GM19372 (cell line): ENCODE results near the gene ARSD.
"Not testable (repeated sequence)": the region's sequence is repeated elsewhere in the genome, so short reads cannot be mapped to it uniquely, and the experiment has no call there.

Source experiments
- ATAC-seq: cut with Tn5 transposase; IDR thresholded peaks from one replicate; pipeline ENCODE4 v1.9.1; 2021; ENCODE audit warnings: mild to moderate bottlenecking, low read depth, moderate library complexity; ENCODE audit not compliant: unreplicated experiment

ARSD gene

DNA sequence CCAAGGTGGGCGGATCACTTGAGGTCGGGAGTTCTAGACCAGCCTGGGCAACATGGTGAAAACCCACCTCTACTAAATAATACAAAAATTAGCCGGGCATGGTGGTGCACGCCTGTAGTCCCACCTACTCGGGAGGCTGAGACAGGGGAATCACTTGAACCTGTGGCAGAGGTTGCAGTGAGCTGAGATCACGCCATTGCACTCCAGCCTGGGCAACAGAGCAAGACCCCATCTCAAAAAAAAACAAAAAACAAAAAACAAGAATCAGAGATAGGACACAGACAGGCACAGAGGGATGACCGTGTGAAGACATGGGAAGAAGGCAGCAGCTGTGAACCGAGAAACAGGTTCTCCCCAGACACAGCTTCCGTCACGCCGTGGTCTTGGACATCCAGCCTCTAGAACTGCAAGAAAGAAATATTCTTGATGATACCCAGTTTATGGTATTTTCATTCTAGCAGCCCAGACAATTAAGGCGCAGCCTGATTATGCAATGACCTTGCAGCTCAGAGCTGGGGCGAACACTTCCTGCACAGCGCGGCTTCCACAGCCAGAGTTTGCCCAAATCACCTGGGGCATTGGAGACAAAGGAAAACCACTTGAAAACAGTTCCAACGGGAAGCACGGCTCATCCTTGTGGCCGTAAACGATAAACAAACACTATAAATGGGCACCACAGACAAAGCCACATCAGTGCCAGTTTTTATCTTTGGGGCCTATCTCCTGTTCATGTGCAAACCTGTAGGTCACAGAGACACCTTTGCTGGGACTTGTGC lies 4.2 kb upstream of the ARSD start:
- ATAC-seq: no peak

DNA sequence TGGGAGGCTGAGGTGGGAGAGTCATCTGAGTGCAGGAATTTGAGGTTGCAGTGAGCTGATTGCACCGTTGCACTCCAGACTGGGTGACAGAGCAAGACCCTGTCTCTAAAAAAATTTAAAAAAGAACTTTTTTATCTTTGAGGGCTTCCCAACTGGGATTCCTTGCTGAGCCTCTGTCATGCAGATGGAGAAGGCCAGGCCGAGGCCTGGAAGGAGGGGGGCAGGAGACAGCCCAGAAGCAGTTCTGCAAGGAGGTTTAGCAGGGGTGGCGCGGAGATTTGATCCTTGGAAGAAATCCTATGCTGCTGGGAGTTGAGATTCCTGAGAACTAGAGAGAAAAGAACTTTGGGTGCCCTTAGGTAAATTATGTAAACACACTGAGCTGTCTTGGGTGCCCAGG lies 2.5 kb upstream of the ARSD start:
- no peak for ATAC-seq

DNA sequence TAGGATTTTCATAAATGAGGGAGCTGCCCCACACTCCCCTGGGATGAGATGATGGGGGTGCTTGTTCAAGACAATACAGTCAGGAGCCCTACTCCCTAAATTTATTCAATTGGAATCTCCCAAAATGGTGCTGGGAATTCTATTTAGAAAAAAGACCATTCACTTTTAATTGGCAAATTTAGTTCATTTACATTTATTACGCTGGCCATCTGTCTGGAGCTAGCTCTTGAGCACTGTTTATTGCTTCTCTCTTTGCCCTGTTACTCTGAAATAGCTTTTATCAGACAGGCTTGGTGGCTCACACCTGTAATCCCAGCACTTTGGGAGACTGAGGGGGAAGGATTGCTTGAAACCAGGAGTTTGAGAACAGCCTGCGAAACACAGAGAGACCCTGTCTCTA lies 2.0 kb upstream of the ARSD start:
- ATAC-seq: no peak

DNA sequence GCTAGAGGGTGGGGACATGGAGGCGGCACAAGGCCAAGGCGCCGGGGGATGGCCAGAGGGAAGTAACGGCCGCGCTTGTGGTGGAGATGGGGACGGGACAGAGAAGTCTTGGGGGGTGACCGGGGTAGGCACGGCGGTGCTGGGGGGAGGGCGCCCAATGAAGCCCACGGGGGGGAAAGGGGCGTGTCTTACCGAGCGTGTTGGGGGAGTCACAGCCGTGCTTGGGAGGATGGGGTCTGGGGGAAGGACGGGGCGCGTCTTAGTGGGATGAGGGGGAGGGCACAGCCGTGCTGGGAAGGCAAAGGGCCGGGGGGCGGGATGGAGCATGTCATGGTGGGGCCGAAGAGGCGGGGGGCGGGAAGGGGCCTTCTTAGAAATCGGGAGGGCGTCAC lies 952 bp downstream of the ARSD start:
- ATAC-seq: no peak

DNA sequence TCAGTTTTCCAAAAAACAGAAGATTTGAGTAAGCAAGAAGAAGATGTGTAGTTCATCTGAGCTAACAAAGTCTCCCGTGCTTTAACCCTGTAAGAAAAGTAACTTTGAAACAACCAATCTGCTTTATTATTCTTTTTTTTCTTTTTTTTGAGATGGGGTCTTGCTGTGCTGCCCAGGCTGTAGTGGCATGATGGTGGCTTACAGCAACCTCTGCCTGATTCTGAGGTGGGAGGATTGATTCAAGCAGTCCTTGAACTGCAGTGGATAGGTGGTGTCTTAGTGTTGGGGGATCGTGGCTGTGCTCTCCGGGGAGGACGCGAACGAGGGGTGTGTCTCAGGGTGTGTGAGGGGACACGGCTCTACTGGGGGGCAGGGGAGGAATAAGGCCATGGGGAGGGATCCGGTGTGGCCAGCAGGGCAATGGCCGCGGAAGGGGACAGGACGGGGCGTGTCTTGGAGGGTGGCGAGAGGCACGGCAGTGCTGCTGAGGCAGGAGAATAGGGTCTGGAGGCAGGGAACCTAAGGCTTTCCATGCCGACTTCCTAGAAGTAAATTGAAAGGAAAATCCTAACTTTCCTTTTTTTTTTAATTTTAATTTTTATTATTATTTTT lies 2.4 kb downstream of the ARSD start:
- no peak for ATAC-seq

DNA sequence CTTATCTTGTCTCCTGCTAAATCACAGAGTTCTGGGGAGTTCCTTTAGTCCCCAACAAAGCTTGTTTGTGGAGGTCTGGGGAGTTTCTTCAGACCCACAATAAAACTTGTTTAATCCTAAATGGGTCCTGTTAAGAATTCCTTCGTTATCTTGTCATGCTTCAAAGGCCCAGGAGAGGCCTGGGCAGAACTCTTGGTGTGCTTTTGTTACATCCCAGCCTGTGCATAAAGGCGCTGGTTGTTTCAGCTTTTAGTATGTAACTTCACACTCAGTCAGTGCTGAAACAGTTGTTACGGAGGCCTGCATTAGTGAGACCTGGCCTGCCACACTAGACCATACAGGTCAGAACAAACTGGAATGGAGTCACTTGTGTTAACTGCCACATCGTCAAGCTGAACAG lies 2.9 kb downstream of the ARSD start:
- ATAC-seq: not testable (repeated sequence)

DNA sequence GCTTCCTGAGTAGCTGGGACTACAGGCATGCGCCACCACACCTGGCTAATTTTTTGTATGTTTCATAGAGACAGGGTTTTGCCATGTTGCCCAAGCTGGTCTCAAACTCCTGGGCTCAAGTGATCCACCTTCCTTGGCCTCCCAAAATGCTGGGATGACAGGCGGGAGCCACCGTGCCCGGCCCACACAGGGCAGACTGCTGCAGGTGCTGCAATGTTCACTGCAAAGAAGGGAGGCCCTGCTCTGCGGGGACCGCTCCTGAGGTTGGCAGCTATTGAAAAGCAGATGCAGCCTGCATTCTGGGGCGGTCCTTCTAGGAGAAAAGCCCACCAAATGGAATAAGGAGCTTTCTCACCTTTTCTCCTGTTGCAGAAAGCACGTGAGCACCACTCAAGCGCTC lies 5.0 kb downstream of the ARSD start:
- ATAC-seq: no peak

DNA sequence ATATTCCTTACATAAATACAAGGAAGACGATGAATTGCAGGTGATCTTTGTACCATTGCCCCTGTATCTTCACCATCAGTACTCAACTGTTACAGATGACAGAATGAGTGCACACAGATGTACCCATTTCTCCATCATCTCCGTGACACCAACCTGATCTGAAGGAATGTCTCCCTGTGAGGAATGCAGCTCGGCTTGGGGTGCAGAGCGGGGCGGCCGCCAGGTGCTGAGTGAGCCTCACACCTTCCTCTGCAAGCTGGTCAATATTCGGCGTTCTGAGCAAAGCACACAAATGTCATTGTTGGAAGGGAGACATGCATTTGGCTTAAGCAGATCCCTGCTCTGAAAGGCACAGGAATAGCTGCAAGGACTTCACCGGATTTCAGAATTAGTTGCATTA lies 7.4 kb downstream of the ARSD start:
- ATAC-seq: no peak

DNA sequence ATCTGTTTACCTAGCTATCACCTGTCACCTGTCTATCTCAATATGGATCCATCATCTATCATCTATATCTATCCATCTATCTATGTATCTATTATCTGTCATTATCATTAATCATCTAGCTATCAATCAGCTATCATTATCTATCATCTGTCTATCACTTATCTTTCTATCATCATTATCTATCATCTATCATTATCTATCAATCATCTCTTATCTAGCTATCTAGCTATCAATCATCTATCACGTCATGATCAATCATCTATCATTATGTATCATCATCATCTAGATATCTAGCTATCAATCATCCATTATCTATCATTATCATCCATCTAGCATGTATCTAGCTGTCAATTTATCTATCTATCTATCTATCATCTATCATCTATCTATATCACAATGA lies 7.9 kb downstream of the ARSD start:
- ATAC-seq: no peak

DNA sequence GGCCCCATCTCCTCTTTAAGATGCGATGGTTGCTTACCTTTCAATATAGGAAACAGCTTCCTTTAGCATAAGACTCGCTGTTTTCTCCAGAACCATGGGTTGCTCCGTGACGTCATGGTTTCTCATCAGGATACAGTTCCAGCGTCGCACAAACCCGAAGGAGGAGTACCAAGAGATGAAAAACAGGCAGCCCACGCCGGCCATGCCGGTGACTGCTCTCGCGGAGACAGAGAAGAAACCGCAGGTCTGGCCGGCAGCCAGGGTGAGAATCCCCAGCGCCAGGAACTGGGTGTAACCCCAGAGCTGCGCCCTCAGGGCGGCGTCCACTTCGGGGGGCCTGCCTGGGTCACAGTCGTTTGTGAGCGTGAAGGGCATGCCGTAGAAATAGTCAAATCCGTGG lies 11.4 kb downstream of the ARSD start:
- no peak for ATAC-seq

DNA sequence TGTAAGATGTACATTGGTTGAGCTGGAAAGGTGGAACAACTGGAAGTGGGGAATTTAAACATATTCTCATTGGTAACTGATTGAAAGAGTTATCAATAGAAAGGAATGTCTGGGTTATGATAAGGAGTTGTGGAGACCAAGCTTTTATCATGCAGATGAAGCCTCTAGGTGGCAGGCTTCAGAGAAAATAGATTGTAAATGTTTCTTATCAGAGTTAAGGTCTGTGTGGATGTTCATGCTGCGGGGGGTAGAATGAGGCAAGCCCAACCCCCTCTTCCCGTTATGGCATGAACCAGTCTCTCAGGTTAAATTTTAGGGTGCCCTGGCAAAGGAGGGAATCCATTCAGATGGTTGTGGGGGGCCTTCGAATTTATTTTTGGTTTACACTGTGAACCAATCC lies 16.0 kb downstream of the ARSD start:
- no peak for ATAC-seq

DNA sequence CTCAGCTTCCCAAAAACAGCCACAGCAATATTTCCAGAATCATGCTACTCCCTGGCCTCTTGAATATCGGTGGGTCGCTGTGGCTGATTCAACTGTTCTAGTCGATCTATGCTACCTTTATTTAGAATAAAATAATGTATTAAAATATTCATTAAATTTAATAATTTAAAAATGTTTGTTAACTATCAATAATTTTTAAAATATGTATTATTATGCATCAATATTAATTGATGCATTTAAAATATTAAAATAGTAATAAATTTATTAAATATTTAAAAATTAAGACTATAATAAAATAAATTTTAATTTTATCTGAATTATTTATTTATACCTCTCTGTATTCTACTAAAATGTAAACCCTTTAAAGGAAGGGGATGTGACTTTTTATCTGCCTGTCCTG lies 19.0 kb downstream of the ARSD start:
- ATAC-seq: no peak

DNA sequence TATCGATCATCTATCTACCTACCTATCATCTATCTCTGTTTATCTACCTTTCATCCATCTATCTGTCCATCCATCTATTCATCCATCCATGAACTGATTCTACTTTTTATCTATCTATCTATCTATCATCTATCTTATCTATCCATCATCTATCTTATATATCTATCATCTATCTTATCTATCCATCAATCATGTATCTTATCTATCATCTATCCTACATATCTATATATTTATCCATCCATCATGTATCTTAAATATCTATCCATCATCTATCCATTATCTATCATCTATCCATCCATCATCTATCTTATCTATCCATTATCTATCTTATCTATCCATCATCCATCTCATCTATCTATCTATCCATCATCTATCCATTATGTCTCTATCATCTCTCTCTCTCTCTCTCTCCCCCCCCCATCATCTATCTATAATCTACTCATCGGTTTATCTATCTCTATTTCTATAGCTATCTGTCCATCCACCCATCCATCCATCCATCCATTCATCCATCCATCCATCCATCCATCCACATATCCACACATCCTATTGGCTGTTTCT lies 20.9 kb downstream of the ARSD start:
- no peak for ATAC-seq

DNA sequence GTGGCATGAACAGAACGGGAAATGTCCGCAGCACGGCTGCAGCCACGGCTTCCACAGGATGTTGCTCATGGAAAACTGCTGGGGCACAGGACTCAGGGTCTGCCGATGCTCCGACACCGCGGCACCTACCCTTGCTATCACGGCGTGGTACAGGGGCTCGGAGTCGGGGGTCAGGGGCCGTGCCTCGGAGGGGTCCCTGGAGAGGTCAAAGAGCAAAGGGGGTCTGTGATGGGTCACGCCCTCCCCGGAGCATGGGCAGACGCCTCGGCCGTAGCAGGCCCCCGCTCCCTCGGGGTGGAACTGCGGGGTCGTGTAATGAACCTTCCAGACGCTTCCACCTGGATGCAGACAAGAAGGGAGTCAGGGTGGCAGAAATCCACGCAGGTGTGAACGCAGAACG lies 21.8 kb downstream of the ARSD start:
- no peak for ATAC-seq

DNA sequence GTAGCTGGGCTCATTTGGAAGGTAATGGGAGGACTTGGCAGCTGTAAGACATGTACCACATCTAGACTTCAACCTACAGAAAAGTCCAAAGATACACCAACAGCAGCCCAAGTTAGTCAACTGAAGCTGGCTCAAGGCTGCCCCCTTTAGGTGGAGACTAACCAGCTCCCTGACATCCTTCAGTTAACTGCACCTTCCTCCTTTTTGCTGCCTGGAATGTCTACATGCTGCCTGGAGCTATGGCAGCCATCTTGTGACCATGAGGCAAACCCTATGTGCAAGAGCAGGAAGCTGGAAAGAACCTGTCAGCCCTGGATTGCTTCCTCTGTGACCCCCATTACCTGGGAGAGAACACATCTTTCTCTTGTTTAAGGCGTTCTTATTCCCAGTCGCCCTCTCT lies 25.8 kb downstream of the ARSD start:
- no peak for ATAC-seq

DNA sequence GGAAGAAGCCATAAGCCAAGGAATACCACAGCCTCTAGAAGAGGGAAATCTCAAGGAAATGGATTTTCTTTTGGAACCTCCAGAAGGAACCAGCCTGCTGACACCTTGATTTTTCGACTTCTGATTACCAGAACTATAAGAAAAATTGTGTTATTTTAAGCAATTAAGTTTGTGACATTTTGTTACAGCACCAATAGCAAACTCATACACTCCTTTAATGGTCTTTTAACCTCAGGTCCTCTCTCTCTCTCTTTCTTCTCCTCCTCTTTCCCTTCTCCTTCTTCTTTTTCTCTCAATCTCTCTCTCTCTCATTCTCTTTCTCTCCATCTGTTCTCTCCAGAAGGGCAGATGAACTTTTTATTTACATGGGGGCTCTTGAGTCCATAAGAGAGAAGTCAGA lies 26.3 kb downstream of the ARSD start:
- ATAC-seq: no peak

DNA sequence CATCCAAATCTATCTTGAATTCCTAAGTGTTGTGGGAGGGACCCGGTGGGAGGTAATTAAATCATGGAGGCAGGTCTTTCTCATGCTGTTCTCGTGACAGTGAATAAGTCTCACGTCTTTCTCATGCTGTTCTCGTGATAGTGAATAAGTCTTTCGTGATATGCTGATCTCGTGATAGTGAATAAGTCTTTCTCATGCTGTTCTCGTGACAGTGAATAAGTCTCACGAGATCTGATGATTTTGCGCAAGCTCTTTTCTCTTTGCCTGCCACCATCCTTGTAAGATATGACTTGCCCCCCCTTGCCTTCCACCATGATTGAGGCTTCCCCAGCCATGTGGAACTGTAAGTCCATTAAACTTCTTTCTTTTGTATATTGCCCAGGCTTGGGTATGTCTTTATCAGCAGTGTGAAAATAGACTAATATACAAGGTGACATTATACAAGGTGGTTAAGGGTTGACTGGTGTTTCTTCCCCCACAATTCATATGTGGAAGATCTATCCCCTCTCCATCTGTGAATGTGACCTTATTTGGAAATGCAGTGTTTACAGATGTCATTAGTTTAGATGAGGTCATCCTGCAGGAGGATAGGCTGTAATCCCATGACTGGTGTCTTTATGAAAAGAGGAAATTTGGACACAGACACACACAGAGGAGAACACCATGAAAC lies 27.6 kb downstream of the ARSD start:
- ATAC-seq: no peak

DNA sequence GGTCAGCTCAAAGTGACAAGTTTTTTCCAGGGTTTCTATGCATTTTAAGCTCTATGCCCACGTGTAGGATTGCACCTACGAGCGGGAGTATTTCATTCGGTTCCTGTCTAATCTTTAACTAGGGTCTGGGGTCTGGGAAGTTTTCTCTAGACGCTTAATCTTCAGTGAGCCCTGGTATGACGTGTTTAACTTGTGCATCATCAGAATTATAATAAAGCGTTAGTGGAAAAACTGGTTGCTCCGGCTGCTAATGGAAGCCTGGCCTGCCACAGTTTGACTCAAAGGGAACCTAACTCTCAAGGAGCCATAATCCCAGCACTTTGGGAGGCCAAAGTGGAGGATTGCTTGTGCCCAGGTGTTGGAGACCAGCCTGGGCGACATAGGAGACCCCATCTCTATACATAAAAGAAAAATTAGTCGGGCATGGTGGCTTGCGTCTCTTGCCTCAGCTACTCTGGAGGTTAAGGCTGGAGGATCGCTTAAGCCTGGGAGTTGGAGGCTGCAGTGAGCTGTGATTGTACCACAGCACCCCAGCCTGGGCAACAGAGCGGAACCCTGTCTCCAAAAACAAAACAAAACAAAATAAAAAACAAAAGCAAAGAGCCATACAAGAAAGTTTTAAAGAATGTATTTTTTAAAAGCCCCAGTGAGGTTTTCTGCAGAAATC lies 30.2 kb downstream of the ARSD start:
- no peak for ATAC-seq

DNA sequence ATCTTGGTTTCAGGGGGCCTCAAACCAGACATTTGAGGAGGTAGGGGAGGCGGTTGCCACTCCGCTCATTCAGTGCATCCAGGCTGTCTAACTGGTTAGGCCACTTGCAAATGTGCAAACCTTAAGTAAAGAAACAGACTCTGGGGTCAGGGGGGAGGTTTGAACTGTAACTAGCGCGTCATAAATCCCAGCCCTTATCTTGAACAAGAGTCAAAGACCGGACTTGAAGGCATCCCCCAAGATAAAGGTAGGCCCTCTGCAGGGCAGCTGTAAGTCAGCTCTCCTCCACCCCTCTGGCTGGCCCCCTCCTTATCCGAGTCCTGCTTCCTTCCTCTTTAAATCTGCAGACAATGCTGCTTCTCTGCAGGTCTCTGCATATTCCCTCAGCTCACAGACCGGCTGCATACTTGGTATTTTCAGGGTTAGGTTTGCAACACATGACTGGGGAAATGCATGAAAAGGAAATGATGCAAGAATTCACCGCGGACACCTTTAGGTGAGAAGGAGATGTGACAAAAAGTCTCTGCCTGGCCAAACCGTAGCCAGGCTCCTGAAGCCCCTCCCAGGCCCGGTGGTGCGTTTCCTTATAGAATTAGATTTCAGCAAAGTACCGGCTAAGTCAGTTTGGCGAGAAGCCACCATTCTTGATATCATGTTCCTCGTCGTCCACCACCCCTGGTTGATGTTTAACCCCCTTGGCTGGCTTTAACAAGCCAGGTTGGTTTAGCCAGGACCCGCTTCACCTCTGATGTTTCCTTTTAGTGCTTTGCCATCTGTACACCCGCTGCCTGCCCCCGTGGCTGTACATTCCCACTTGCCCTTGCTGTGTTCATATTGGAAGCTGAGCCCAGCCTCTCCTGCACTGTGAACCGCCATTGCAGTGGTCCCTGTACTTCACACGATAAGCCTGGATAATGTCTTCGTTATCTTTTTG lies 31.2 kb downstream of the ARSD start:
- ATAC-seq: not testable (repeated sequence)

DNA sequence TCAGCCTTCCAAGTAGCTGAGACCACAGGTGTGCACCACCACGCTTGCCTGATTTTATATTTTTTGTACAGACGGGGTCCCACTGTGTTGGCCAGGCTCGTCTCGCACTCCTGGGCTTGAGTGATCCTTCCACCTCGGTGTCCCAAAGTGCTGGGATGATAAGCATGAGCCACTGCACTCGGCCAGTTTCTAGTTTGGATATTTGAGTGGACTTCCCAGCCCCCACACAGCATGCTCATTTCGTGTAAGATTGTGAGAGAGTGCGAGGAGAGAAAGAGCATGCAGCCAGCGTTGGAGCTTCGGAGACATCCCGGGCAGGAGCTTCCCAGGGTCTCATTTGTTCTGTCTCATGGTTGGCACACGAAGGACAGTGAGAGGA lies 31.8 kb downstream of the ARSD start:
- no peak for ATAC-seq
